ENCODE measurements around the gene ANKS3. TPM values are rescaled to one million over a fixed set of nuclear protein-coding genes. Genes with fewer than 3 reads are reported as not detected.

The ANKS3 gene
- total and polyA plus RNA-seq, 10 of the 15 experiments (the other 5 are each of a cell fraction or from before 2014, with no cell fraction given), result 0.29 to 14.2 (median 8.5) TPM

DNA sequence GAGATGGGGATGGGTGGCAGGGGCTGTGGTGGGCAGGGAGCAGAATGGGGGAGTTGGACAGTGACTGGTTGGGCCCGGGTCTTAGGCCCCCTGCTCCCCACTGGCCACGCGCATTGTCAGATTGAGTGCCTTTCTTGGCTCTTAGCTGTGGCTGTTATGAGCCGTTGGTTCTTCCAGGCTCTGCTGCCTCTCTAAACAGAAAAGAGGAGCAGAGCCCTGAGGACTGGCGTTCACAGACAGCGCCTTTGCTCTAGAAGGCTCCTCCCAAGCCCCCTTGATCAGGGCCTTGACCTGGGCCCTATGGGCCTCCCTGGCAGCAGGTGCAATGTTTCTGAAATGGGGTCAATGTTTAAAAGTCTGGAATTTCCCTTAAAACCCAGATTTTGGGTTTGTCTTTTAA, 55.5 kb downstream of the ANKS3 start:
- ChIA-PET SMC1A (ENCODE audit: uncharacterized antibody, unreplicated experiment) (no interaction called here), POLR2A (no interaction called here), CTCF (no interaction called here), RAD21 (ENCODE audit: unreplicated experiment) (no interaction called here)
- 90% methylated on average over 6 of the region's 6 CpGs for WGBS (ENCODE audit: insufficient coverage, insufficient replicate concordance, low lambda C conversion rate, missing lambda C conversion rate)
- Histone ChIP-seq H3K9me3 (replicated peaks; ENCODE audit: control insufficient read depth, insufficient read depth, low read length) (no peaks in the 10 kb centered on the region), H3K79me2 (ENCODE audit: control insufficient read depth, insufficient read depth, low read length) (no peaks in the 10 kb centered on the region), H3K4me3 (no peak overlapping the region), H3K36me3 (ENCODE audit: control insufficient read depth in 2 of 2, insufficient read depth in 2 of 2, low read length in 1 of 2) (peaks cover 0 to 19% of the 10 kb centered on the region in 2 experiments), H3K4me1 (ENCODE audit: control insufficient read depth, insufficient read depth, low read length) (no peaks in the 10 kb centered on the region), H3K27me3 (replicated peaks in 1 of 2; ENCODE audit: control insufficient read depth in 2 of 2, insufficient read depth in 2 of 2, low read length in 1 of 2) (no peaks in the 10 kb centered on the region), H2AFZ (ENCODE audit: control insufficient read depth, low read depth, low read length) (no peak overlapping the region), H4K20me1 (ENCODE audit: control insufficient read depth, insufficient read depth) (no peaks in the 10 kb centered on the region; the same call in 1 of the 2 replicates), H3K4me2 (ENCODE audit: control insufficient read depth, insufficient read depth) (no peak overlapping the region), H3K27ac (ENCODE audit: control insufficient read depth, insufficient read depth) (no peak overlapping the region), H3K9ac (ENCODE audit: control insufficient read depth, insufficient read depth, low read length) (no peak overlapping the region)
- in situ Hi-C loops (cut with MboI), result no loop called here
- BruUV-seq (replicated peaks), result no TSS peak
- ATAC-seq (no peak), FAIRE-seq (no peak), DNase-seq (ENCODE audit: low read depth, low spot score) (no peak)
- intact Hi-C loops (cut with micrococcal nuclease; ENCODE audit: unreplicated experiment), result no loop called here
- TF ChIP-seq NR2F1 (conservative IDR thresholded peaks at IDR 0.05) (no peak), MYC (IDR thresholded peaks at IDR 0.05; ENCODE audit: insufficient read depth, insufficient read length, insufficient replicate concordance, low read length, severe bottlenecking) (no peak), YBX1 (IDR thresholded peaks at IDR 0.05) (no peak), HCFC1 (IDR thresholded peaks at IDR 0.05; ENCODE audit: low read length) (no peak), FOXK2 (IDR thresholded peaks at IDR 0.05) (no peak), RAD21 (IDR thresholded peaks at IDR 0.05; ENCODE audit: insufficient read depth, low read depth, low read length) (no peak), NR2C1 (IDR thresholded peaks at IDR 0.05) (no peak), ZNF274 (IDR thresholded peaks at IDR 0.05; ENCODE audit: insufficient read depth, insufficient read length) (no peak), FOS (IDR thresholded peaks at IDR 0.05; ENCODE audit: borderline replicate concordance, extremely low read depth, insufficient read length) (no peak), SREBF2 (IDR thresholded peaks at IDR 0.05; ENCODE audit: low read length) (no peak), CREB1 (IDR thresholded peaks at IDR 0.05; ENCODE audit: low read depth) (no peak)
- TF ChIP-seq, protein P1, sequence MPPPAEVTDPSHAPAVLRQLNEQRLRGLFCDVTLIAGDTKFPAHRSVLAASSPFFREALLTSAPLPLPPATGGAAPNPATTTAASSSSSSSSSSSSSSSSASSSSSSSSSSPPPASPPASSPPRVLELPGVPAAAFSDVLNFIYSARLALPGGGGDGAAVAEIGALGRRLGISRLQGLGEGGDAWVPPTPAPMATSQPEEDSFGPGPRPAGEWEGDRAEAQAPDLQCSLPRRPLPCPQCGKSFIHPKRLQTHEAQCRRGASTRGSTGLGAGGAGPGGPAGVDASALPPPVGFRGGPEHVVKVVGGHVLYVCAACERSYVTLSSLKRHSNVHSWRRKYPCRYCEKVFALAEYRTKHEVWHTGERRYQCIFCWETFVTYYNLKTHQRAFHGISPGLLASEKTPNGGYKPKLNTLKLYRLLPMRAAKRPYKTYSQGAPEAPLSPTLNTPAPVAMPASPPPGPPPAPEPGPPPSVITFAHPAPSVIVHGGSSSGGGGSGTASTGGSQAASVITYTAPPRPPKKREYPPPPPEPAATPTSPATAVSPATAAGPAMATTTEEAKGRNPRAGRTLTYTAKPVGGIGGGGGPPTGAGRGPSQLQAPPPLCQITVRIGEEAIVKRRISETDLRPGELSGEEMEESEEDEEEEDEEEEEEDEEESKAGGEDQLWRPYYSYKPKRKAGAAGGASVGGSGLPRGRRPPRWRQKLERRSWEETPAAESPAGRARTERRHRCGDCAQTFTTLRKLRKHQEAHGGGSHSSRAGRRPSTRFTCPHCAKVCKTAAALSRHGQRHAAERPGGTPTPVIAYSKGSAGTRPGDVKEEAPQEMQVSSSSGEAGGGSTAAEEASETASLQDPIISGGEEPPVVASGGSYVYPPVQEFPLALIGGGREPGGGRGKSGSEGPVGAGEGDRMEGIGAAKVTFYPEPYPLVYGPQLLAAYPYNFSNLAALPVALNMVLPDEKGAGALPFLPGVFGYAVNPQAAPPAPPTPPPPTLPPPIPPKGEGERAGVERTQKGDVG (CRISPR knock-in tag; IDR thresholded peaks at IDR 0.05), result no peak
- TF ChIP-seq, protein P2, sequence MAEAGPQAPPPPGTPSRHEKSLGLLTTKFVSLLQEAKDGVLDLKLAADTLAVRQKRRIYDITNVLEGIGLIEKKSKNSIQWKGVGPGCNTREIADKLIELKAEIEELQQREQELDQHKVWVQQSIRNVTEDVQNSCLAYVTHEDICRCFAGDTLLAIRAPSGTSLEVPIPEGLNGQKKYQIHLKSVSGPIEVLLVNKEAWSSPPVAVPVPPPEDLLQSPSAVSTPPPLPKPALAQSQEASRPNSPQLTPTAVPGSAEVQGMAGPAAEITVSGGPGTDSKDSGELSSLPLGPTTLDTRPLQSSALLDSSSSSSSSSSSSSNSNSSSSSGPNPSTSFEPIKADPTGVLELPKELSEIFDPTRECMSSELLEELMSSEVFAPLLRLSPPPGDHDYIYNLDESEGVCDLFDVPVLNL (IDR thresholded peaks at IDR 0.05; ENCODE audit: low read depth, low read length), result no peak
- TF ChIP-seq, protein P3, sequence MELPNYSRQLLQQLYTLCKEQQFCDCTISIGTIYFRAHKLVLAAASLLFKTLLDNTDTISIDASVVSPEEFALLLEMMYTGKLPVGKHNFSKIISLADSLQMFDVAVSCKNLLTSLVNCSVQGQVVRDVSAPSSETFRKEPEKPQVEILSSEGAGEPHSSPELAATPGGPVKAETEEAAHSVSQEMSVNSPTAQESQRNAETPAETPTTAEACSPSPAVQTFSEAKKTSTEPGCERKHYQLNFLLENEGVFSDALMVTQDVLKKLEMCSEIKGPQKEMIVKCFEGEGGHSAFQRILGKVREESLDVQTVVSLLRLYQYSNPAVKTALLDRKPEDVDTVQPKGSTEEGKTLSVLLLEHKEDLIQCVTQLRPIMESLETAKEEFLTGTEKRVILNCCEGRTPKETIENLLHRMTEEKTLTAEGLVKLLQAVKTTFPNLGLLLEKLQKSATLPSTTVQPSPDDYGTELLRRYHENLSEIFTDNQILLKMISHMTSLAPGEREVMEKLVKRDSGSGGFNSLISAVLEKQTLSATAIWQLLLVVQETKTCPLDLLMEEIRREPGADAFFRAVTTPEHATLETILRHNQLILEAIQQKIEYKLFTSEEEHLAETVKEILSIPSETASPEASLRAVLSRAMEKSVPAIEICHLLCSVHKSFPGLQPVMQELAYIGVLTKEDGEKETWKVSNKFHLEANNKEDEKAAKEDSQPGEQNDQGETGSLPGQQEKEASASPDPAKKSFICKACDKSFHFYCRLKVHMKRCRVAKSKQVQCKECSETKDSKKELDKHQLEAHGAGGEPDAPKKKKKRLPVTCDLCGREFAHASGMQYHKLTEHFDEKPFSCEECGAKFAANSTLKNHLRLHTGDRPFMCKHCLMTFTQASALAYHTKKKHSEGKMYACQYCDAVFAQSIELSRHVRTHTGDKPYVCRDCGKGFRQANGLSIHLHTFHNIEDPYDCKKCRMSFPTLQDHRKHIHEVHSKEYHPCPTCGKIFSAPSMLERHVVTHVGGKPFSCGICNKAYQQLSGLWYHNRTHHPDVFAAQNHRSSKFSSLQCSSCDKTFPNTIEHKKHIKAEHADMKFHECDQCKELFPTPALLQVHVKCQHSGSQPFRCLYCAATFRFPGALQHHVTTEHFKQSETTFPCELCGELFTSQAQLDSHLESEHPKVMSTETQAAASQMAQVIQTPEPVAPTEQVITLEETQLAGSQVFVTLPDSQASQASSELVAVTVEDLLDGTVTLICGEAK (IDR thresholded peaks at IDR 0.05; ENCODE audit: borderline replicate concordance), result no peak
- TF ChIP-seq, protein P4, sequence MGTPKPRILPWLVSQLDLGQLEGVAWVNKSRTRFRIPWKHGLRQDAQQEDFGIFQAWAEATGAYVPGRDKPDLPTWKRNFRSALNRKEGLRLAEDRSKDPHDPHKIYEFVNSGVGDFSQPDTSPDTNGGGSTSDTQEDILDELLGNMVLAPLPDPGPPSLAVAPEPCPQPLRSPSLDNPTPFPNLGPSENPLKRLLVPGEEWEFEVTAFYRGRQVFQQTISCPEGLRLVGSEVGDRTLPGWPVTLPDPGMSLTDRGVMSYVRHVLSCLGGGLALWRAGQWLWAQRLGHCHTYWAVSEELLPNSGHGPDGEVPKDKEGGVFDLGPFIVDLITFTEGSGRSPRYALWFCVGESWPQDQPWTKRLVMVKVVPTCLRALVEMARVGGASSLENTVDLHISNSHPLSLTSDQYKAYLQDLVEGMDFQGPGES (IDR thresholded peaks at IDR 0.05), result no peak
- TF ChIP-seq, protein P5, sequence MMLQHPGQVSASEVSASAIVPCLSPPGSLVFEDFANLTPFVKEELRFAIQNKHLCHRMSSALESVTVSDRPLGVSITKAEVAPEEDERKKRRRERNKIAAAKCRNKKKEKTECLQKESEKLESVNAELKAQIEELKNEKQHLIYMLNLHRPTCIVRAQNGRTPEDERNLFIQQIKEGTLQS (IDR thresholded peaks at IDR 0.05; ENCODE audit: borderline replicate concordance, extremely low read depth, low read depth, low read length), result no peak
